CD4-positive, alpha-beta T cell (primary cell): ENCODE data around the gene RARB. TPM values are rescaled to one million over a fixed set of nuclear protein-coding genes. Genes with fewer than 3 reads are reported as not detected.

Source experiments
- ATAC-seq: fragments of 200-7000 bp; cut with Tn5 transposase; one replicate; pipeline ENCODE4 v1.10.0; 2022; ENCODE audit warnings: mild to moderate bottlenecking; ENCODE audit not compliant: poor library complexity
- CTCF ChIA-PET: fragments of 350-600 bp; sonication (Branson Sonifier 250); formaldehyde crosslinking; loops from one replicate; lab custom pipeline; 2021; ENCODE audit warnings: antibody characterized with exemption, inconsistent platforms; lab: Charles Lee
- POLR2A ChIA-PET: fragments of 350-600 bp; sonication (Branson Sonifier 250); formaldehyde crosslinking; loops from one replicate; lab custom pipeline; 2021; ENCODE audit warnings: antibody characterized with exemption, inconsistent platforms; lab: Charles Lee
- DNase-seq, 14 experiments: peaks; one replicate each; pipeline ENCODE4 v3.0.0-alpha.2; 2013 to 2020; ENCODE audit warnings: mixed read lengths in 2 of 14
- H3K27ac ChIP-seq, 2 donors: one replicate each; pipeline versions ENCODE4 v1.5.1 to v1.7.0; 2013; ENCODE audit warnings: low read length in 2 of 2, low read depth in 1 of 2, mild to moderate bottlenecking in 1 of 2
- H3K27me3 ChIP-seq, 2 experiments: 1 replicate in 1 of 2; 2 replicates in 1 of 2; pipeline versions ENCODE4 v1.6.1 to v1.7.0; 2013; ENCODE audit warnings: low read length in 2 of 2, control low read depth in 1 of 2, mild to moderate bottlenecking in 1 of 2, moderate library complexity in 1 of 2; ENCODE audit not compliant: insufficient read depth in 2 of 2, control insufficient read depth in 1 of 2
- H3K36me3 ChIP-seq: one replicate; pipeline ENCODE4 v1.6.1; 2013; ENCODE audit warnings: low read length, control low read depth; ENCODE audit not compliant: insufficient read depth
- H3K4me1 ChIP-seq: one replicate; pipeline ENCODE4 v1.6.1; 2013; ENCODE audit warnings: low read length, control low read depth; ENCODE audit not compliant: insufficient read depth
- H3K4me3 ChIP-seq: one replicate; pipeline ENCODE4 v1.5.1; 2013; ENCODE audit warnings: mild to moderate bottlenecking, low read length, moderate library complexity
- H3K9me3 ChIP-seq, 2 experiments: 1 replicate in 1 of 2; 2 replicates in 1 of 2; pipeline versions ENCODE4 v1.6.1 to v1.7.0; 2013; ENCODE audit warnings: low read length in 2 of 2, mild to moderate bottlenecking in 2 of 2, control low read depth in 1 of 2, moderate library complexity in 1 of 2; ENCODE audit not compliant: control insufficient read depth in 1 of 2, insufficient read depth in 1 of 2
- H3K27ac Mint-ChIP-seq: one replicate; pipeline ENCODE4 v1.8.0; 2020; ENCODE audit warnings: mixed read lengths
- H3K27me3 Mint-ChIP-seq: one replicate; pipeline ENCODE4 v1.8.0; 2021; ENCODE audit warnings: mixed read lengths
- H3K36me3 Mint-ChIP-seq: one replicate; pipeline ENCODE4 v1.8.0; 2021; ENCODE audit warnings: low read depth, mixed read lengths
- H3K4me1 Mint-ChIP-seq: one replicate; pipeline ENCODE4 v1.8.0; 2021; ENCODE audit warnings: low read depth, mixed read lengths
- H3K4me3 Mint-ChIP-seq: one replicate; pipeline ENCODE4 v1.8.0; 2020; ENCODE audit warnings: mild to moderate bottlenecking, mixed read lengths
- H3K9me3 Mint-ChIP-seq: one replicate; pipeline ENCODE4 v1.8.0; 2020; ENCODE audit warnings: mixed read lengths
- intact Hi-C, 2 experiments: fragments of 100-400 bp; cut with DNase I in 1 of 2; cut with micrococcal nuclease in 1 of 2; formaldehyde crosslinking; loops; one replicate each; pipeline versions ENCODE4 v1.15.1 to v1.9.0; 2023 to 2025; cut with DNase I, micrococcal nuclease
- total RNA-seq, 174 experiments: library from RNA in 2 of 174; stranded (reverse) in 2 of 174; gene quantifications; one replicate each; pipeline ENCODE4 v1.2.3 and lab custom pipeline; 2021 to 2026
- TF ChIP-seq, protein P1 (sequence below): fragments of 200-600 bp; IDR thresholded peaks from one replicate; pipeline ENCODE4 v1.8.0; 2022; ENCODE audit warnings: antibody characterized with exemption, mild to moderate bottlenecking

Gene RARB
- total RNA-seq, 2 experiments from 2014 or later, result not detected

DNA sequence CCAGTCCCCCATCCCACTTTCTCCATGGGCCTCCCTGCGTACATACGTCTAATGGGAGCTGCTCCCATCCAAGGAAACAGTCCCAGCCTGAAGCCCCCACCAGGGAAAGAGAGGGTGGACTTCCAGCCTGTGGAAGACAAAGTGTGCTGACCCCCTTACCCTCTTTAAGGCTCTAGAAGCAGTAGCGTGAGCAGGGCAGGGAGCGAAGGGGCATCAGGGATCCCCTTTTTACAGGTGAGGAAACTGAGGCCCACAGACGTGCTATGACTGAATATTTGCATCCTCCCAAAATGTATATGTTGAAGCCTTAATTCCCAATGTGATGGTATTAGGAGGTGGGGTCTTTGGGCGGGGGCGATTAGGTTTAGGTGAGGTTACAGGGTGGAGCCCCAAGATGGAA is 153.3 kb downstream of the RARB start:
- Histone ChIP-seq H3K4me1 (no peaks in the 10 kb centered on the region), H3K27me3 (no peaks in the 10 kb centered on the region), H3K27ac (no peak overlapping the region), H3K4me3 (no peak overlapping the region), H3K36me3 (no peaks in the 10 kb centered on the region), H3K9me3 (no peaks in the 10 kb centered on the region)
- Mint-ChIP-seq H3K27ac (no peak overlapping the region), H3K36me3 (no peaks in the 10 kb centered on the region), H3K27me3 (peaks cover 16% of the 10 kb centered on the region), H3K4me1 (no peaks in the 10 kb centered on the region), H3K4me3 (no peak overlapping the region), H3K9me3 (no peaks in the 10 kb centered on the region)
- TF ChIP-seq, protein P1, sequence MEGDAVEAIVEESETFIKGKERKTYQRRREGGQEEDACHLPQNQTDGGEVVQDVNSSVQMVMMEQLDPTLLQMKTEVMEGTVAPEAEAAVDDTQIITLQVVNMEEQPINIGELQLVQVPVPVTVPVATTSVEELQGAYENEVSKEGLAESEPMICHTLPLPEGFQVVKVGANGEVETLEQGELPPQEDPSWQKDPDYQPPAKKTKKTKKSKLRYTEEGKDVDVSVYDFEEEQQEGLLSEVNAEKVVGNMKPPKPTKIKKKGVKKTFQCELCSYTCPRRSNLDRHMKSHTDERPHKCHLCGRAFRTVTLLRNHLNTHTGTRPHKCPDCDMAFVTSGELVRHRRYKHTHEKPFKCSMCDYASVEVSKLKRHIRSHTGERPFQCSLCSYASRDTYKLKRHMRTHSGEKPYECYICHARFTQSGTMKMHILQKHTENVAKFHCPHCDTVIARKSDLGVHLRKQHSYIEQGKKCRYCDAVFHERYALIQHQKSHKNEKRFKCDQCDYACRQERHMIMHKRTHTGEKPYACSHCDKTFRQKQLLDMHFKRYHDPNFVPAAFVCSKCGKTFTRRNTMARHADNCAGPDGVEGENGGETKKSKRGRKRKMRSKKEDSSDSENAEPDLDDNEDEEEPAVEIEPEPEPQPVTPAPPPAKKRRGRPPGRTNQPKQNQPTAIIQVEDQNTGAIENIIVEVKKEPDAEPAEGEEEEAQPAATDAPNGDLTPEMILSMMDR, result no peak
- intact Hi-C loops, result no loop called here
- ChIA-PET POLR2A (no interaction called here), CTCF (no interaction called here)
- ATAC-seq, result no peak
- DNase-seq, result no peak

DNA sequence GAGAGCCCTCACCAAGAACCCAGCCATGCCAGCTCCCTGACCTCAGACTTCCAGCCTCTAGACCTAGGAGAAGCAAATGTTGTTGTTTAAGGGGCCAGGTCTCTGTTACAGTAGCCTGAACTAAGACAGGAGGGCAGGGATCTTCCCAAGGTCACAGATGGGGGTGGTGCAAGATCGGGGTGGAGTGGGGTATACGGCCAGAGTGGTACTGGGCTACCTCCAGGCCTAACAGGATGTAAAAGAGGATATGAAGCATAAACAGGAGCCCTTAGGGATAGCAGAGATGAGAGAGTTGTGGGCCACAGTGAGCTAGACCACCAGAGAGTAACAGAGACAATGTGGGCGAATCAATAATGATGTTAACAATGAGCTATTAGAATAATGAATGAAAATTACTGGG is 153.8 kb downstream of the RARB start:
- Mint-ChIP-seq H3K27me3 (peaks cover 16% of the 10 kb centered on the region), H3K4me1 (no peaks in the 10 kb centered on the region), H3K4me3 (no peak overlapping the region), H3K36me3 (no peaks in the 10 kb centered on the region), H3K9me3 (no peaks in the 10 kb centered on the region), H3K27ac (no peak overlapping the region)
- TF ChIP-seq, protein P1, result no peak
- Histone ChIP-seq H3K27ac (no peak overlapping the region), H3K36me3 (no peaks in the 10 kb centered on the region), H3K4me1 (no peaks in the 10 kb centered on the region), H3K27me3 (no peaks in the 10 kb centered on the region), H3K4me3 (no peak overlapping the region), H3K9me3 (no peaks in the 10 kb centered on the region)
- intact Hi-C loops, result no loop called here
- ChIA-PET POLR2A (no interaction called here), CTCF (no interaction called here)
- DNase-seq, result no peak
- ATAC-seq, result no peak

DNA sequence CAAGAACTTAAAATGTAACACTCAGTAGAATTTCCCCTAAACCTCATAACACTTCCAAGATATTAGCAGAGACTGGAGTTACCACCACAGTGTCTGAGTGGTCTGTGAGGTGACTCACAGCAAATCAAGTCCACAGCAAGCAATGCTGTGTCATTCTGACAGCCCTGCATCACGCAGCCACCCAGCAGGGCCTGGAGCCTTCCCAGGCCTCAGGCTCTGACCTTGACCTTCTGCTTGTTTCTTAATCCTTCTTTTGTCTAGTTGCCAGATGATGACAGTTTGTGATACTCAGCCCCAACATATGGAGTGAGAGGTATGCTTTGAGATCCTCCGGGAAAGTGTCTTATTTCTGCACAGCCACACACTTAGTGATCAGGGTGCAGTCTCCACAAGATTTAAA is 154.2 kb downstream of the RARB start:
- Histone ChIP-seq H3K27ac (no peak overlapping the region), H3K9me3 (no peaks in the 10 kb centered on the region), H3K4me3 (no peak overlapping the region), H3K36me3 (no peaks in the 10 kb centered on the region), H3K4me1 (no peaks in the 10 kb centered on the region), H3K27me3 (no peaks in the 10 kb centered on the region)
- no peak overlapping the region for H3K4me3 Mint-ChIP-seq
- TF ChIP-seq, protein P1, result no peak
- DNase-seq (no peak), ATAC-seq (no peak)
- peaks cover 13% of the 10 kb centered on the region for H3K27me3 Mint-ChIP-seq
- POLR2A ChIA-PET, result no interaction called here
- no peaks in the 10 kb centered on the region for H3K36me3 Mint-ChIP-seq
- H3K27ac Mint-ChIP-seq, result no peak overlapping the region
- CTCF ChIA-PET, result no interaction called here
- H3K9me3 Mint-ChIP-seq, result no peaks in the 10 kb centered on the region
- no peaks in the 10 kb centered on the region for H3K4me1 Mint-ChIP-seq
- intact Hi-C loops, result no loop called here
